Hematopoietic multipotent progenitor cell treated with erythropoietin and hydrocortisone succinate and interleukin-3 and kit ligand, for 8 days (in vitro differentiated cells): ENCODE measurements around the gene TBC1D10A.

ENCODE experiments used
- DNase-seq: peaks from one replicate; pipeline ENCODE4 v3.0.0-alpha.2; 2015

Gene TBC1D10A

DNA sequence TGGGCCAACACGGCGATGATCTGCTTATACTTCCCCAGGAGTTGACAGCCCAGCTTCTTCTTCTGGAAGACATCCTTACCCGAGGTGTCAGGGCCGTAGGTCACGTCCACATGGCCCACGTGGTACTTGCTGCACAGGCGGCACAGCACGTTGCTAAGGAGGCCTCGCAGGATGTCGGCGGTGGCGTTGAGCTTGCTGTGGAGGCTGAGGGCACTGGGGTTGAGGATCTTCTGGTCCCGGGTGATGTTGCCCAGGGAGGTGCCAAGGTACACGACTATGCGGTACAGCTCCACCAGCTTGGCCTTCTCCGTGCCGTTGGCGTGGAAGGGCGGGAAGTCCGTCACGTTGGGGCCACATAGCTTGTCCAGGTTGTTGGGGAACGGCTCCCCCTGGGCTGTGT is 83.1 kb downstream of the TBC1D10A start:
- no peak for DNase-seq
